Progenitor cell of endocrine pancreas (in vitro differentiated cells): ENCODE results near the gene THRSP. TPM values are rescaled to one million over a fixed set of nuclear protein-coding genes. Genes with fewer than 3 reads are reported as not detected.
"Not testable (repeated sequence)": the region's sequence is repeated elsewhere in the genome, so short reads cannot be mapped to it uniquely, and the experiment has no call there.

Experiments used
- DNase-seq: peaks from one replicate; pipeline ENCODE4 v3.0.0; 2021; ENCODE audit warnings: low spot score; ENCODE audit not compliant: unreplicated experiment
- H3K27ac Mint-ChIP-seq: 2 replicates; pipeline ENCODE4 v1.8.0; 2021; ENCODE audit warnings: mild to moderate bottlenecking, moderate library complexity, mixed read lengths
- H3K27me3 Mint-ChIP-seq: 2 replicates; pipeline ENCODE4 v1.8.0; 2021; ENCODE audit warnings: mixed read lengths
- H3K36me3 Mint-ChIP-seq: 2 replicates; pipeline ENCODE4 v1.8.0; 2022; ENCODE audit warnings: mixed read lengths; ENCODE audit not compliant: insufficient read depth
- H3K4me1 Mint-ChIP-seq: 2 replicates; pipeline ENCODE4 v1.8.0; 2021; ENCODE audit warnings: low read depth, mixed read lengths
- H3K4me3 Mint-ChIP-seq: 2 replicates; pipeline ENCODE4 v1.8.0; 2021; ENCODE audit warnings: low read depth, mild to moderate bottlenecking, moderate library complexity, mixed read lengths
- H3K9me3 Mint-ChIP-seq: 2 replicates; pipeline ENCODE4 v1.8.0; 2021; ENCODE audit warnings: low read depth, mixed read lengths
- CTCF ChIP-seq: fragments of 200-600 bp; sonication (generic); IDR thresholded peaks from one replicate; pipeline ENCODE4 v1.5.0; 2021; ENCODE audit warnings: antibody characterized with exemption, mild to moderate bottlenecking; ENCODE audit not compliant: unreplicated experiment
- total RNA-seq: library from RNA; stranded (reverse); gene quantifications from 2 replicates; pipeline ENCODE4 v1.2.1, GENCODE V29; 2021

THRSP gene
- total RNA-seq, 1 donor from 2014 or later, result not detected

DNA sequence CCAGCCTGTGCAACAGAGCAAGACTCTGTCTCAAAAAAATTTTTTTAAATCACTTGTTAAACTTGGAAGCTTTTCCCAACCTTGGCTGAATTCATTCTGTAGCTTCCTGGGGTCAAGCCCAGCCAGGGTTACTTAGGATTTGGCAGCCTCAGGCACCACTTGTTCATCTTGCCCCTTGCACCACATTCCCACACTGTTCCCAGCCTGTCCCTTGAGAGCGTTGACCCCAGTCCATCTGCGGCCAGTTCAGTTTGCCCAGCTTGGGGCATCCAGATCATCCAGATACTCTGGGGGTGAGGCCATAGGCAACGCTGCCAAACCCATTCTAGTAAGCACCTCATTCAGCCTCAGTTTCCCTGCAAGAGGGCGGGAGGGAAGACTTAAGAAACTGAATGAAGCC, 8.7 kb upstream of the THRSP start:
- H3K4me3 Mint-ChIP-seq, result no peak overlapping the region
- H3K27ac Mint-ChIP-seq, result no peak overlapping the region
- H3K27me3 Mint-ChIP-seq, result no peaks in the 10 kb centered on the region
- H3K4me1 Mint-ChIP-seq, result peaks cover 3% of the 10 kb centered on the region
- H3K36me3 Mint-ChIP-seq, result no peaks in the 10 kb centered on the region
- DNase-seq, result no peak
- no peak for TF ChIP-seq CTCF
- H3K9me3 Mint-ChIP-seq, result no peaks in the 10 kb centered on the region

GRCh38 chr11:78056093-78056492, 7.6 kb upstream of the THRSP start:
- peaks cover 1% of the 10 kb centered on the region for H3K4me1 Mint-ChIP-seq
- no peaks in the 10 kb centered on the region for H3K27me3 Mint-ChIP-seq
- TF ChIP-seq CTCF, result no peak
- H3K27ac Mint-ChIP-seq, result no peak overlapping the region
- no peak for DNase-seq
- no peaks in the 10 kb centered on the region for H3K9me3 Mint-ChIP-seq
- no peak overlapping the region for H3K4me3 Mint-ChIP-seq
- H3K36me3 Mint-ChIP-seq, result no peaks in the 10 kb centered on the region

DNA sequence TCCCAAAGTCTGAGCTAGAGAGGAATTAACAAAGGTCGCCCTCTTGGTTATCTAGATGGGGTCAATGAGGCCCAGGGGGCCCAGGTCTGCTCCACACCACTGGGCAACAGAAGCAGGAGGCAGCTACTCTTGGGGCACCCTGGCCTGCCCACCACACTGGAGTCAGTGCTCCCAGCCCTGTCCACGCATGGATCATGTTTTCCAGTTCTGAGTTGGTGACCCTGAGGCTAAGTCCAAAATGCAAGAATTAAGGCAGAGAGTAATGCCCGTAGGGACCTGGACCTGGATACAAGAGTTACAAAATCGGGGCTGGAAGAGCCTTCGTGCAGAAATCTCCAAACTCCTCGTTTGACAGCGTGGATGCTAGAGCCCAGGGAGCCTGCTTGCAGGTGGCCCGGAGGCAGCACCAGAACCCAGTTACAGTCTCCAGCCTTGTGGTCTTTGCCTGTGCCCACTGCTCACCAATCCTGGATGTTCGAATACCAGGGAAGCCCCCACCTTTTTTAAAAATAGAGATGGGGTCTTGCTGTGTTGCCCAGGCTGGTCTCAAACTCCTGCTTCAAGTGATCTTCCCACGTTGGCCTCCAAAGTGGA, 6.1 kb upstream of the THRSP start:
- H3K4me1 Mint-ChIP-seq, result no peaks in the 10 kb centered on the region
- H3K9me3 Mint-ChIP-seq, result no peaks in the 10 kb centered on the region
- DNase-seq, result no peak
- no peaks in the 10 kb centered on the region for H3K27me3 Mint-ChIP-seq
- H3K4me3 Mint-ChIP-seq, result no peak overlapping the region
- H3K36me3 Mint-ChIP-seq, result no peaks in the 10 kb centered on the region
- H3K27ac Mint-ChIP-seq, result no peak overlapping the region
- no peak for TF ChIP-seq CTCF

- H3K9me3 Mint-ChIP-seq, H3K27ac Mint-ChIP-seq, H3K4me1 Mint-ChIP-seq, H3K4me3 Mint-ChIP-seq, H3K36me3 Mint-ChIP-seq, H3K27me3 Mint-ChIP-seq, DNase-seq: not testable (repeated sequence)
These were observed 3.8 kb upstream of the THRSP start for GRCh38 chr11:78059749-78060328.

DNA sequence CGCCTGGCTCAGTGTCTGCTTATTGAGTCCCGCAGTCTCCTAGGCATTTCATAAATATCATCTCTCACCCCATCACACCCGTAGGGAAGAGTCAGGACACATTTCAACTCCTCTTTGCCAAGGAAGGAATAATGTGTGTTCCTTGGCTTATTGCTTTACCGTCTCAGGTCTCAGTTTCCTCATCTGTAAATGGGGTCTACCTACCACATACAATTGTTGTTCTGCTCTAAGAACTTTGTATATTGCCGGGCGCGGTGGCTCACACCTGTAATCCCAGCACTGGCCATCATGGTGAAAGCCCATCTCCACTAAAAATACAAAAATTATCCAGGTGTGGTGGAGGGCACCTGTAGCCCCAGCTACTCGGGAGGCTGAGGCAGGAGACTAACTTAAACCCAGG, 3.1 kb upstream of the THRSP start:
- H3K4me3 Mint-ChIP-seq, result no peak overlapping the region
- DNase-seq, result no peak
- no peaks in the 10 kb centered on the region for H3K4me1 Mint-ChIP-seq
- no peak for TF ChIP-seq CTCF
- no peak overlapping the region for H3K27ac Mint-ChIP-seq
- H3K36me3 Mint-ChIP-seq, result no peaks in the 10 kb centered on the region
- H3K9me3 Mint-ChIP-seq, result no peaks in the 10 kb centered on the region
- no peaks in the 10 kb centered on the region for H3K27me3 Mint-ChIP-seq
